Stomach (tissue), 9 donors: ENCODE results near the gene KIRREL3. TPM values are rescaled to one million over a fixed set of nuclear protein-coding genes. Genes with fewer than 3 reads are reported as not detected.

ENCODE experiments used
- DNase-seq, 2 donors: peaks; one replicate each; pipeline versions ENCODE4 v3.0.0 to v3.0.0-alpha.2; 2013 to 2019
- H3K27ac ChIP-seq, 5 donors: fragments of 200-600 bp in 4 of 5; sonication (generic) in 4 of 5; one replicate each; pipeline ENCODE4 v1.5.1; 2013 to 2019; ENCODE audit warnings: mild to moderate bottlenecking in 1 of 5, moderate library complexity in 1 of 5
- H3K27me3 ChIP-seq, 3 donors: fragments of 200-600 bp; sonication (generic); one replicate each; pipeline ENCODE4 v1.5.1; 2017 to 2019; ENCODE audit warnings: mixed run types in 1 of 3
- H3K36me3 ChIP-seq, 4 donors: fragments of 200-600 bp; sonication (generic); 1 replicate in 3 of 4; 2 replicates in 1 of 4; pipeline ENCODE4 v1.5.1; 2016 to 2019
- H3K4me1 ChIP-seq, 4 donors: fragments of 200-600 bp; sonication (generic); one replicate each; pipeline ENCODE4 v1.5.1; 2016 to 2019
- H3K4me3 ChIP-seq, 4 donors: fragments of 200-600 bp; sonication (generic) in 3 of 4; one replicate each; pipeline ENCODE4 v1.5.1; 2016 to 2019; ENCODE audit warnings: mild to moderate bottlenecking in 1 of 4
- H3K9me3 ChIP-seq, 4 donors: fragments of 200-600 bp; sonication (generic); one replicate each; pipeline ENCODE4 v1.5.1; 2016 to 2019
- CTCF ChIP-seq, 7 experiments: fragments of 450-650 bp in 4 of 7; fragments of 200-600 bp in 3 of 7; sonication (generic) in 3 of 7; IDR thresholded peaks; one replicate each; pipeline ENCODE4 v1.5.1; 2016 to 2019; ENCODE audit warnings: antibody characterized with exemption in 7 of 7, control low read depth in 2 of 7, mild to moderate bottlenecking in 1 of 7
- EP300 ChIP-seq: sonication (generic); formaldehyde crosslinking; IDR thresholded peaks from one replicate; pipeline ENCODE4 v1.6.1; 2017; ENCODE audit warnings: antibody characterized with exemption
- POLR2A ChIP-seq, 4 donors: fragments of 450-650 bp; IDR thresholded peaks; one replicate each; pipeline ENCODE4 v1.6.1; 2016; ENCODE audit warnings: antibody characterized with exemption in 4 of 4, control low read depth in 2 of 4, mild to moderate bottlenecking in 1 of 4, moderate library complexity in 1 of 4
- POLR2AphosphoS5 ChIP-seq, 3 donors: sonication (generic); formaldehyde crosslinking; IDR thresholded peaks; one replicate each; pipeline ENCODE4 v1.6.1; 2016; ENCODE audit warnings: antibody characterized with exemption in 3 of 3
- WGBS, 5 donors: extraction: QIAGEN DNeasy Blood & Tissue Kit in 3 of 5; methylation state at CpG; one replicate each; pipeline versions ENCODE4 v1.1.5 to v1.1.7; 2013 to 2018; 5-methylcytosine and 5-hydroxymethylcytosine counted together
- intact Hi-C: fragments of 100-400 bp; cut with DNase I; formaldehyde crosslinking; loops from one replicate; pipeline ENCODE4 v1.15.1; 2023; ENCODE audit warnings: low total_unique reads
- polyA plus RNA-seq, 3 donors: library from polyadenylated mRNA; stranded (reverse); fragments of 200-250 nt; gene quantifications; one replicate each; pipeline ENCODE4 v1.2.3, GENCODE V29; 2013
- total RNA-seq, 5 donors: library from RNA; depleted of rRNA; stranded (reverse); fragments of >200 nt; gene quantifications; one replicate each; pipeline versions ENCODE4 v1.1.0 to v1.2.3, GENCODE V29; 2014 to 2016
- donor health status: healthy with polysubstance abuse.
- donor health status: Bipolar disorder and iron deficiency.
- donor health status: healthy.

Gene KIRREL3
- total and polyA plus RNA-seq, 8 donors = 0.10 to 1.7 (median 0.38) TPM; not detected in 4

DNA sequence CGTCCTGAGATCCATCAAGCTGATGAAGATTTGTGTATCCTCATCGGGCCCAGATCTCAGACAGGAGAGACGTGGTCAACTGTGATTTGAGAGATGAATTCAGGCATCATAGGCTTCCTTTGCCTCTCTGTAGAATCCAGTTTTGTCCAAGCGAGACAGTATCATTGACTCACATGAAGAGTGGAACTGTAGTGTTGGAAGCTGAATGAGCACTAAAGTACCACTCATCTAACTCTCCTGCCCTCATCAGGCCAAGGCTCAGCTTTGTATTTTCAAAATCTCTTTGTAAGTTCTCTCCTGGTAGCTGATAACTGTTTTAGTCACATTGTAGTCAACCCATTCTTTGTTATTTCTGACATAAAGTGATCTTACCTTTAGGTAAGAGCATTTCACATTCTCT, 85.1 kb downstream of the KIRREL3 start:
- H3K9me3 ChIP-seq = no peaks in the 10 kb centered on the region
- no peaks in the 10 kb centered on the region for H3K27me3 ChIP-seq
- intact Hi-C loops = no loop called here
- DNase-seq = no peak
- H3K4me3 ChIP-seq = no peak overlapping the region
- H3K36me3 ChIP-seq = no peaks in the 10 kb centered on the region
- H3K4me1 ChIP-seq = no peaks in the 10 kb centered on the region
- no peak overlapping the region for H3K27ac ChIP-seq
- 56 to 82% (median 75%) methylated on average over 4 of the region's 4 CpGs for WGBS, 5 donors
- no peak for TF ChIP-seq CTCF (IDR thresholded peaks at IDR 0.05)
- no peak for TF ChIP-seq POLR2A (IDR thresholded peaks at IDR 0.05)
- TF ChIP-seq POLR2AphosphoS5 (IDR thresholded peaks at IDR 0.05) = no peak
- TF ChIP-seq EP300 = no peak

GRCh38 chr11:126914941-126915340, 85.6 kb downstream of the KIRREL3 start:
- intact Hi-C loops = no loop called here
- H3K27me3 ChIP-seq = no peaks in the 10 kb centered on the region
- H3K36me3 ChIP-seq = no peaks in the 10 kb centered on the region
- no peaks in the 10 kb centered on the region for H3K4me1 ChIP-seq
- no peak overlapping the region for H3K27ac ChIP-seq
- H3K4me3 ChIP-seq = no peak overlapping the region
- DNase-seq = no peak
- 67 to 81% (median 71%) methylated on average over 1 of the region's 1 CpG for WGBS, 5 donors
- H3K9me3 ChIP-seq = no peaks in the 10 kb centered on the region
- TF ChIP-seq POLR2A (IDR thresholded peaks at IDR 0.05) (no peak), EP300 (no peak), POLR2AphosphoS5 (IDR thresholded peaks at IDR 0.05) (no peak), CTCF (IDR thresholded peaks at IDR 0.05) (no peak)

GRCh38 chr11:126914166-126914565, 86.4 kb downstream of the KIRREL3 start:
- Histone ChIP-seq H3K9me3 (no peaks in the 10 kb centered on the region), H3K4me1 (no peaks in the 10 kb centered on the region), H3K4me3 (no peak overlapping the region), H3K27ac (no peak overlapping the region), H3K27me3 (no peaks in the 10 kb centered on the region), H3K36me3 (no peaks in the 10 kb centered on the region)
- 39 to 64% (median 56%) methylated on average over 1 of the region's 1 CpG for WGBS, 5 donors
- intact Hi-C loops = no loop called here
- DNase-seq = no peak
- TF ChIP-seq POLR2A (IDR thresholded peaks at IDR 0.05) = no peak
- TF ChIP-seq CTCF (IDR thresholded peaks at IDR 0.05) = no peak
- no peak for TF ChIP-seq EP300
- no peak for TF ChIP-seq POLR2AphosphoS5 (IDR thresholded peaks at IDR 0.05)

GRCh38 chr11:126904520-126904919, 96.0 kb downstream of the KIRREL3 start:
- intact Hi-C loops = no loop called here
- WGBS, 5 donors = 59 to 69% (median 67%) methylated on average over 2 of the region's 2 CpGs
- no peak overlapping the region for H3K4me3 ChIP-seq
- H3K4me1 ChIP-seq = no peaks in the 10 kb centered on the region
- TF ChIP-seq POLR2A (IDR thresholded peaks at IDR 0.05) (no peak), CTCF (IDR thresholded peaks at IDR 0.05) (no peak), POLR2AphosphoS5 (IDR thresholded peaks at IDR 0.05) (no peak), EP300 (no peak)
- no peak for DNase-seq
- no peaks in the 10 kb centered on the region for H3K27me3 ChIP-seq
- no peaks in the 10 kb centered on the region for H3K36me3 ChIP-seq
- H3K9me3 ChIP-seq = no peaks in the 10 kb centered on the region
- no peak overlapping the region for H3K27ac ChIP-seq
